ENCODE data around the gene PRDX2. TPM values are rescaled to one million over a fixed set of nuclear protein-coding genes. Genes with fewer than 3 reads are reported as not detected.

Gene PRDX2
- total RNA-seq, 1 donor from 2014 or later, result 208 TPM

- DNase-seq (ENCODE audit: low spot score in 2 of 2), result no peak
- FAIRE-seq, result no peak
Measured at GRCh38 chr19:12783291-12783848, 18.2 kb downstream of the PRDX2 start.

DNA sequence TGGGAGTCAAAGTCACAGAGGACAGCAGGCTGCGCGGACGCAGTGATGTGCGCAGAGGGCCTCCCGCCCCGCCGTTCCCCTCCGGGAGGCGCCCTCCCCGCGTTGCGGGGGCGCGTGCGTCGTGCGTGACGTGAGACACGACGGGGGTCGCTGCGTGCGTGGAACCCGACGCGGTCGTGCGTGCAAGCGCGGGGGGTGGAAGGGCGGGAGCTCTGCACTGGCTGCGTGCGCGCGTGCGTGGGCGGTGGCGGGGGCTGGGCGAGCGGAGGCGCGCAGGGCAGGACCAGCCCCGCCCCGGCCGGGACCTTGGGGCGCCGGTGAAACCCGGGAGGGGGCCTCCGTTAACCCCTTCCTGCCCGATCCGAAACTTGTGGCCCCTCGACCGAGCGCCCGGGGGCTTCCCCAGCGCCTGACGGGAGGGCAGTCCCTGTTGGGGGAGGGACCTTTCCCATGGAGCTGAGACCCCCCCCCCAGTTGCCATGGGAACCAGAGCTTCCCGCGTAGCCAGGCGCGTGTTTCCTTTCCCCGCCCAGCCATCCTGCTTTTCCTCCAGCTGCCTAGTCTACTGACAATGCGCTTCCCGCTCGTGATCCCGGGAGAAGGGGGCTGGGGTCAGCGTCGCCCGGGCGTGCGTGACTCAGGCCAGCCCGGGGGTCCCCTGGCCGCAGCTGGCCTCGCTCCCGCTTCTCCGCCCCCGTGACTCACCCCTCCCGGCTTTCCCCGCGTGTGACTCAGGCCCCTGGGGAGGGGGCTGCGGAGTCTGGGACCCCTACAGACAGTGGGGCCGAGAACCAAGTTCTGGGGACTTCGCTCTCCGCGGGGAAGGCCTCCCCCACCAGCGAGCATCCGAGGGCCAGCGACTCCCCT lies 18.9 kb downstream of the PRDX2 start:
- peak; percentile 81 to 85 for DNase-seq (ENCODE audit: low spot score in 2 of 2)
- FAIRE-seq, result no peak

GRCh38 chr19:12782174-12782423 lies 19.5 kb downstream of the PRDX2 start:
- FAIRE-seq (no peak), DNase-seq (ENCODE audit: low spot score in 2 of 2) (no peak)

DNA sequence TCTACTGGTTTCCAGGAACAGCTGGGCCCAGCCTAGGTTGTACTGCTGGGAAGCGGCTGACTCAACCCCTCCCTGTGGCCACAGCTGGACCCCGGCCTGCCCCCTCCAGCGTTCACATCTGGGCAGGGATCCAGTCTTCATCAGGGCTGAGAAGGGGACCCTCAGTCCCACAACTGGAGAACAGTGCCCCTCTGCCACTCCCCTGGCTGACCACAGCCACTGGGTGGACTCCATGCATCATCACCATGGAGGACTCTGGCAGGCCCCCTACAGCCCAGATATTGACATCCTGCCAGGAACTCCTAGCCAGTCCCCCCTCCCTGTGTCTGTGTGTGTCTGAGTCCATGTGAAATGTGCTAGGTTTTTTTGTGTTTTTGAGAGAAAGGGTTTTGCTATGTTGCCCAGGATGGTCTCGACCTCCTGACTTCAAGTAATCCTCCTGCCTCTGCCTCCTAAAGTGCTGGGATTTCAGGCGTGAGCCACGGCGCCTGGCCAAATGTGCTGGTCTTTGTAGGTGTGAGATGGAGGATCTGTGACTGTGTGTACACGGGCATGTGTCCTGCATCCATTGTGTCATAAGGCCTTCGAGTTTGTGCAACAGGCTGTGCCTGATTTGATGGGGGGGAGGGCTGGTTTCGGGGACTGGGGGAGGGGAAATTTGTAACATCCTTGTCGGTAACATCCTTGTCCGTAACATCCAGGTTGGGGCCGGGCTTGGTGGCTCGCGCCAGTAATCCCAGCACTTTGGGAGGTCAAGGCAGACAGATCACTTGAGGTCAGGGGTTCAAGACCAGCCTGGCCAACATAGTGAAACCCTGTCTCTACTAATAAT lies 22.2 kb downstream of the PRDX2 start:
- no peak for DNase-seq (ENCODE audit: low spot score in 2 of 2)
- no peak for FAIRE-seq

- DNase-seq (ENCODE audit: low spot score in 2 of 2) (no peak), FAIRE-seq (no peak)
Measured at GRCh38 chr19:12778905-12779161, 22.8 kb downstream of the PRDX2 start.

GRCh38 chr19:12778017-12778904 lies 23.3 kb downstream of the PRDX2 start:
- no peak for FAIRE-seq
- no peak for DNase-seq (ENCODE audit: low spot score in 2 of 2)

DNA sequence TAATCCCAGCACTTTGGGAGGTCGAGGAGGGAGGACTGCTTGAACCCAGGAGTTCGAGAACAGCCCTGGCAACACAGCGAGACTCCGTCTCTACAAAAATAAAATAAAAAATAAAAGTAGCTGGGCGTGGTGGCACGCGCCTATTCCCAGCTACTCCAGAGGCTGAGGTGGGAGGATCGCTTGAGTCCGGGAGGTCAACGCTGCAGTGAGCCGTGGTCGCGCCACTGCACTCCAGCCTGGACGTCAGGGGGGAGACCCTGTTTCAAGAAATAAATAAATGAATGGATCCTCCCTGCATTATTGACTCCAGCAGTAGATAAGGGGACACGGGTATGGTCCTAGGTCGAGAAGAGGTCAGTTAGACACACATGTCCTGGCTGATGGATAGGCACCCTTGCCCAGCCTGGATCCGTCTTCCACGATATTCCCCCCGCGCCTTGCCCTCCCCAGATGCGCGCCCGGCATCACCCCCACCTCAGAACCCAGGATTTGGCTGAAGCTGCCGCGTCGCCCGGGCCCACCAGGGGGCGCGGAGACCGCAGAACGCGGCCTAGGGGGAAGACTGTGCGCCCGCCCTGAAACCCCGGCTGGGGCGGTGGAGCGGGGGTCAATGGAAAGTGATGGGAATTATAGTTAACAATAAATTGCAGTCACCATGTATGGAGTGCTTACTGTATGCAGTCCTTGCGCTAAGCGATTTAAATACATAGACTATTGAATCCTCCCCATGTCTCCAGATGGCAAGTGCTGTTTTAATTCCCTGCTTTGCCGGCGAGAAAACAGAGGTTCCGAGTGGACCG lies 24.2 kb downstream of the PRDX2 start:
- no peak for FAIRE-seq
- DNase-seq (ENCODE audit: low spot score in 2 of 2), result peak; percentile 73 to 81

GRCh38 chr19:12774588-12775555 lies 26.7 kb downstream of the PRDX2 start, which contains the start of gene HOOK2:
Gene HOOK2 (minus strand): TSS chr19:12775552. CDS start chr19:12775449, 103 bp downstream.
- DNase-seq (ENCODE audit: low spot score in 2 of 2) (no peak), FAIRE-seq (no peak)

- FAIRE-seq, result no peak
- no peak for DNase-seq (ENCODE audit: low spot score in 2 of 2)
Measured at GRCh38 chr19:12773571-12773970, 28.0 kb downstream of the PRDX2 start.

DNA sequence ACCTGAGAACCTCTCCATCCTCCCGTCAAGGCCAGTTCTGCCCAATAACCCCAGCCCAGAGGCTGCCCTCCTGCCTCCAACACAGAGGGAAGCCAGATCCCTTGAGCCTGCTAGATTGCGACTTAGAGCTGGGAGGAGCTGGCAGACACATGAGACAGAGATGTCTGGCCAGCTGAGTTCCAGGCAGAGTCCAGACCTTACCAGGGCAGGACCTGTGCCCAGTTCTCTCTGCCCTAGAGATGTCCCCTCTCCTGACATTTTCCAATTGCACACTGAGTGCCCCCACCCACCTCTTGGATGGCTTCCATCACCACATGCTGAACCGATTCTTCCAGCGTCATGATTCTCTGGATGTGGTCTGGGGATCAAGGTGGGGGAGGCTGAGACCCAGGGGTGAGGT lies 29.3 kb downstream of the PRDX2 start:
- DNase-seq (ENCODE audit: low spot score in 2 of 2), result no peak
- FAIRE-seq, result no peak

- no peak for FAIRE-seq
- DNase-seq (ENCODE audit: low spot score in 2 of 2), result no peak
Measured at GRCh38 chr19:12770922-12771321, 30.7 kb downstream of the PRDX2 start.

DNA sequence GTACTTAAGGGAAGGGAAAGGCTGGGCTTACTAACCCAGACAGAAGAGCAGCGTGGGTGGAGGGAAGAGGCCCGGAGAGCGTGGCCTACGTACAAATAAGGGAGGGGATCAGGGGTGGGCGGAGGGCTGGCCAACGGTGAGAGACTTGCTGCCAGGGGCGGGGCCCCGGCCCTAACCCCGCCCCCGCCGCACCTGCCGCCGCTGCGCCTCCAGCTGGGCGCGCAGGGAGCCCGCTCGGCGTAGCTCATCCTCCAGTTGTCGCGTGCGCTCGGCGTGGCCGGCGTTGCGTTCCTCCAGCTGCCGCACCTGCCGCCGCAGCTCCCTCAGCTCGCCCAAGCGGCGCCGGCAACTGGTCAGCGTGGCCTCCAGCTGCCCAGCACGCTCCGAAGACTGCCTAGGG lies 31.9 kb downstream of the PRDX2 start:
- FAIRE-seq, result no peak

GRCh38 chr19:12767666-12768065 lies 33.9 kb downstream of the PRDX2 start:
- FAIRE-seq (no peak), DNase-seq (ENCODE audit: low spot score in 2 of 2) (no peak)

More for the DNA sequence above, 31.9 kb downstream of the PRDX2 start:
- DNase-seq (ENCODE audit: low spot score in 2 of 2), result no peak

DNA sequence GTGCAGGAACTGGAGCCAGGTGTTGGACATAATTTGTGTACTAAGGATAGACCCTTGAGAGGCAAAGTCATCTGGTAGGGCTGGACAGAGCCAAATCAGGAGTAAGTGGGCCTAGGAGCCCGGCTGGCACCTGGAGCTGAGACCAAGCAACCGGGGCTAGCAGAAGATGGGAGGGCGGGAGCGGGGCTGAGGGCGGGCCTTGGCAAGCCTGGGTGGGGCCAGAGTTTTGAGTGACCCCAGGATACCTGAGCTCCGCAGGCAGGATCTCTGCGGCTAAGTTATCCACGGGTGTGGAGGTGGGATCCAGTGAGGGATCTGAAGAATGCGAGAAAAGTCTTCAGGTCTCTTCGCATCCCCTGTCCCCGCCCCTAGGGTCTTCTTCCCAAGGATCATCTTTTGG lies 34.5 kb downstream of the PRDX2 start:
- DNase-seq (ENCODE audit: low spot score in 2 of 2), result no peak
- no peak for FAIRE-seq

GRCh38 chr19:12766051-12766521 lies 35.5 kb downstream of the PRDX2 start:
- FAIRE-seq (no peak), DNase-seq (ENCODE audit: low spot score in 2 of 2) (peak; percentile 75 to 80)

GRCh38 chr19:12764698-12765097 lies 36.9 kb downstream of the PRDX2 start:
- no peak for DNase-seq (ENCODE audit: low spot score in 2 of 2)
- no peak for FAIRE-seq

DNA sequence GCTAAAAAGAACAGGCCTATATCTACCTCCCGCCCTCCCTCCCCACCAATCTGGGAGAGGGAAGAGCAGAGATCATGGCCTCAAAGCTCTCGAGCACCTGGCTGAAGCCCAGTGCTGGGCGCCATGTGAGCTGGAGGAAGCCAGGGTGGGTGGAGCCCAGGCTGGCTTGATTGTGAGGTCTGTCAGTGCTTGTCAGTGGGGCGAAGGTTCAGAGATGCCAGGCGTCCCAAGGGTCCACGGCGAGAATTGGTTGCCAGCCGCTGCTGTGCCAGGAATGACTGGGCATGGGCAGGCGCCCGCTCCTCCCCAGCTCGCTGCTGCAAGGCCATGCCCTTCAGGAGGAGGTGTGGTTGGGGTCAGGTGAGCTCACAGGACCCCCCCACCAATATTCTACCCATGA lies 38.5 kb downstream of the PRDX2 start:
- DNase-seq (ENCODE audit: low spot score in 2 of 2), result no peak
- no peak for FAIRE-seq

DNA sequence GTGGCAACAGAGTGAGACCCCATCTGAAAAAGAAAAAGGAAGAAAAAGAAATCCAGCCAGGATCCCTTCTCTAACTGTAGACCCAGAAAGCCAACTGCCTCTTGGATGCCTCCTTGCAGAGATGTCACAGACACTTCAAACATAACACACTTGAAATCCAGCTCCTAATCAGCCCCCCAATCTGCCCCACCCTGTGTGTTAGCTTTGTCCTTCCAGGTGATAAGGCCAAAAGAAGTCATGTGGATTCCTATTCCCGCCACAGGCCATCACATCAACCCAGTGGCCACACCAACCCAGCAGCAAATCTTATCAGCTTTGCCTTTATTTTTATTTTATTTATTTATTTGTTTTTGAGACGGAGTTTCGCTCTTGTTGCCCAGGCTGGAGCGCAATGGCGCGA lies 41.9 kb downstream of the PRDX2 start:
- no peak for DNase-seq (ENCODE audit: low spot score in 2 of 2)
- FAIRE-seq, result no peak

Data from frontal cortex (tissue), 4 donors.